ENCODE measurements around the gene AQP9. TPM values are rescaled to one million over a fixed set of nuclear protein-coding genes. Genes with fewer than 3 reads are reported as not detected.

The AQP9 gene
- total RNA-seq, 2 donors from 2014 or later: 0.26 to 1.6 TPM

GRCh38 chr15:58169934-58170333 is 31.8 kb downstream of the AQP9 start:
- DNase-seq (no peak), ATAC-seq (no peak)
- no peak overlapping the region for H3K4me3 ChIP-seq
- no peaks in the 10 kb centered on the region for H3K36me3 ChIP-seq (replicated peaks in 1 of 2; ENCODE audit: insufficient read depth in 1 of 2, low read depth in 2 of 2)
- H3K9me3 ChIP-seq: no peaks in the 10 kb centered on the region
- TF ChIP-seq CTCF (IDR thresholded peaks at IDR 0.05) (no peak), POLR2A (IDR thresholded peaks at IDR 0.05) (no peak)
- no peaks in the 10 kb centered on the region for H3K27me3 ChIP-seq
- no peak overlapping the region for H3K27ac ChIP-seq
- 80 to 89% methylated on average over 5 of the region's 5 CpGs for WGBS, 2 donors
- intact Hi-C loops (cut with DNase I): no loop called here
- no peaks in the 10 kb centered on the region for H3K4me1 ChIP-seq

- Histone ChIP-seq H3K36me3 (replicated peaks in 1 of 2; ENCODE audit: insufficient read depth in 1 of 2, low read depth in 2 of 2) (no peaks in the 10 kb centered on the region), H3K4me1 (no peaks in the 10 kb centered on the region), H3K27me3 (no peaks in the 10 kb centered on the region), H3K4me3 (no peak overlapping the region), H3K27ac (no peak overlapping the region), H3K9me3 (no peaks in the 10 kb centered on the region)
- intact Hi-C loops (cut with DNase I): no loop called here
- DNase-seq: no peak
- no peak for ATAC-seq
- WGBS, 2 donors: 44 to 70% methylated on average over 1 of the region's 1 CpG
- TF ChIP-seq POLR2A (IDR thresholded peaks at IDR 0.05): no peak
- no peak for TF ChIP-seq CTCF (IDR thresholded peaks at IDR 0.05)
These were observed 33.4 kb downstream of the AQP9 start for GRCh38 chr15:58171476-58172061.

- H3K36me3 ChIP-seq (replicated peaks in 1 of 2; ENCODE audit: insufficient read depth in 1 of 2, low read depth in 2 of 2): no peaks in the 10 kb centered on the region
- no peaks in the 10 kb centered on the region for H3K4me1 ChIP-seq
- no peak overlapping the region for H3K27ac ChIP-seq
- TF ChIP-seq POLR2A (IDR thresholded peaks at IDR 0.05) (no peak), CTCF (IDR thresholded peaks at IDR 0.05) (no peak)
- no peaks in the 10 kb centered on the region for H3K9me3 ChIP-seq
- WGBS, 2 donors: 78 to 90% methylated on average over 5 of the region's 5 CpGs
- intact Hi-C loops (cut with DNase I): no loop called here
- H3K27me3 ChIP-seq: no peaks in the 10 kb centered on the region
- no peak for ATAC-seq
- H3K4me3 ChIP-seq: no peak overlapping the region
- no peak for DNase-seq
These were observed 36.5 kb downstream of the AQP9 start for GRCh38 chr15:58174709-58175108.

GRCh38 chr15:58175955-58176354 is 37.8 kb downstream of the AQP9 start:
- WGBS, 2 donors: 60 to 64% methylated on average over 4 of the region's 4 CpGs
- Histone ChIP-seq H3K4me1 (no peaks in the 10 kb centered on the region), H3K27me3 (no peaks in the 10 kb centered on the region), H3K9me3 (no peaks in the 10 kb centered on the region), H3K4me3 (no peak overlapping the region), H3K27ac (no peak overlapping the region), H3K36me3 (replicated peaks in 1 of 2; ENCODE audit: insufficient read depth in 1 of 2, low read depth in 2 of 2) (no peaks in the 10 kb centered on the region)
- intact Hi-C loops (cut with DNase I): no loop called here
- DNase-seq (no peak), ATAC-seq (no peak)
- TF ChIP-seq CTCF (IDR thresholded peaks at IDR 0.05) (no peak), POLR2A (IDR thresholded peaks at IDR 0.05) (no peak)

GRCh38 chr15:58178668-58179067 is 40.5 kb downstream of the AQP9 start:
- Histone ChIP-seq H3K4me3 (no peak overlapping the region), H3K9me3 (no peaks in the 10 kb centered on the region), H3K27ac (no peak overlapping the region), H3K27me3 (no peaks in the 10 kb centered on the region), H3K36me3 (replicated peaks in 1 of 2; ENCODE audit: insufficient read depth in 1 of 2, low read depth in 2 of 2) (no peaks in the 10 kb centered on the region), H3K4me1 (no peaks in the 10 kb centered on the region)
- TF ChIP-seq POLR2A (IDR thresholded peaks at IDR 0.05) (no peak), CTCF (IDR thresholded peaks at IDR 0.05) (no peak)
- intact Hi-C loops (cut with DNase I): no loop called here
- ATAC-seq (no peak), DNase-seq (no peak)
- WGBS, 2 donors: 64 to 83% methylated on average over 1 of the region's 1 CpG

Data from body of pancreas (tissue), 4 donors.